ENCODE results near the gene MTERF4.

The MTERF4 gene

DNA sequence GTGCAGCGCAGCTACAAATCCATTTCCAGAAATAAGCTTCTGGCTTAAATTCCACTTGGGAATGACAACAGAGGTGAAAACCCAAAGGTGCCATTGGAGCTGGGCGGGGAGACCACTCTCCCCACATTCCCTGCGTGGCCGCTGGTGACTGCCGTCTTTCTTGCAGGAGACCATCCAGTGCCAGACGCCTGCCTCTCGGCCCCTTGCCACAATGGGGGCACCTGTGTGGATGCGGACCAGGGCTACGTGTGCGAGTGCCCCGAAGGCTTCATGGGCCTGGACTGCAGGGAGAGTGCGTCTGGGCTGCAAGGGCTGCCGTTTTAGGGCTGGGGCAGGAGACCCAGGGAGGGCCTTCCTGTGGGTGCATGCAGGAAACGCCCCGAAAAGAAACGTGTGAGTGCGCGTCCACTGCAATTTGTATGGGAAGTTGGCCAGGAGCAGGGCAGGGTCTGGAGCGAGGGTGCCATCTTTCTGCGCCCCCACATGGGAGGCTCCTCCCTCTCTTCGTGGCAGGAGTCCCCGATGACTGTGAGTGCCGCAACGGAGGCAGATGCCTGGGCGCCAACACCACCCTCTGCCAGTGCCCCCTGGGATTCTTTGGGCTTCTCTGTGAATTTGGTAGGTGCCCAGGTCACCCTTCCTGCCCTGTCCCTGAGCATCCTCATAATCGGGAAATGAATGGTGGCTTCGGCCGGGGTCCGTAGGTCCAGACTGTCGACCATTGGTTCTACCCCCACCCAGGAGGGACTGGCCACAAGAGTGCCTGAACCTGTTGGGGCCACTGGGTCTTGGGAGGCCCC, 53.7 kb downstream of the MTERF4 start:
- FAIRE-seq = no peak

DNA sequence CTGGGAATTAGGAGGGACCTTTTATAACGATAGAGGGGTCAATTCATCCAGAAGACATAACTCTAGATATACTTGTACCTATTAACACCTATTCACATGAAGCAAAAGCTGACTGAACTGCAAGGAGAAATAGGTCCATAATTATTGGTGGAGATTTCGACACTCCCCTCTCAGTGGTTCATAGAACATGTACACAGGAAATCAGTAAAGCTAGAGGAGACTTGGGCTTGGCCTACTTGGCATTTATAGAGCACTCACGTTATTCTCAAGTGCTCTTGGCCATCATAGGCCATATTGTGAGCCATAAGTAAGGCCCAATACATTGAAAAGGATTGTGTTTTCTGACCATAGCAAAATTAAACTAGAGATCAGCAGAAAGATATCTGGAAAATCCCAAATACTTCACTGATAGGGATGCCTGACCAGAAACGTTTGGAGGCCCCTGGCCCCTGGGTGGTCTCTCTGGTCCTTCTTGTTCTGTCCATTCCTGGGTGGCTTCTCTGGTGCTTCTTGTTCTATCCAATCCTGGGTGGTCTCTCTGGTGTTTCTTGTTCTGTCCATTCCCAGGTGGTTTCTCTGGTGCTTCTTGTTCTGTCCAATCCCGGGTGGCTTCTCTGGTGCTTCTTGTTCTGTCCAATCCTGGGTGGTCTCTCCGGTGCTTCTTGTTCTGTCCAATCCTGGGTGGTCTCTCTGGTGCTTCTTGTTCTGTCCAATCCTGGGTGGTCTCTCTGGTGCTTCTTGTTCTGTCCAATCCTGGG, 54.7 kb downstream of the MTERF4 start:
- FAIRE-seq = no peak
